AG09319 (cell line): ENCODE results near the gene EEF2.
"Not testable (repeated sequence)": the region's sequence is repeated elsewhere in the genome, so short reads cannot be mapped to it uniquely, and the experiment has no call there.

Experiments used
- DNase-seq: peaks from one replicate; pipeline ENCODE4 v3.0.0-alpha.2; 2010; ENCODE audit warnings: low read depth; ENCODE audit errors: extremely low read depth
- TF ChIP-seq, protein P1 (sequence below): IDR thresholded peaks from 2 replicates; pipeline ENCODE4 v1.5.1; 2011; ENCODE audit warnings: low read depth, mild to moderate bottlenecking, inconsistent platforms, low read length, moderate library complexity

Gene EEF2

DNA sequence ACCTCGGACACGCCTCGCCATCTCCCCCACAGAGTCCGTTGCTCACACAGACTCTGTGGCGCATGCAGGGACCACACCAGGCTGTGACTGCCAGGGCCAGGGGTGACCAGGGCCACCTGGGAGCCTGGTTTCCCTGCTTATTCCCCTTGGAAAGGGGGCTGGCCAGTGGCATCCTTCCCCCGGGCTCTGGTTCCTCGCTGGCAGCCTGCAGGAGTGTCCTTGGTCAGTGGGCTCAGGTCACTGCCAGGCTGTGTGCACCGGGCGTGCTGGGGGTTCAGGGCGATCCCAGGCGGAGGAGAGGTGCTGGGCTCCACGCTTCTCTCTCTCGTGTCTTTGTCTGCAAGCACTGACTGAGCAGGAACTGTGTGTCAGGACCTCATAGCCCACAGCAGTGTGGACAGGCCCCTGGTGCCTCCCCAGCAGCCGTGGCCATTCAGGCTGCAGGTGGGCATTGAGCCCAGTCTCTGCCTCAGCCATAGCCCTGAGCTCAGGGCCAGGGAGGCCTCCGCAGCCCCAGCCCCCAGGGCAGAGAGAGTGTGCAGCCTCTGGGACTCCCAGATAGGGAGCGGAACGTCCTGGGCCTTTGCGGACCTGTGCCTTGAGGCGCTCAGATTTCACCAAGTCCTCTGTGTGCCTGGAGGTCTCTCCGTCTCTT lies 28.8 kb upstream of the EEF2 start:
- TF ChIP-seq, protein P1, sequence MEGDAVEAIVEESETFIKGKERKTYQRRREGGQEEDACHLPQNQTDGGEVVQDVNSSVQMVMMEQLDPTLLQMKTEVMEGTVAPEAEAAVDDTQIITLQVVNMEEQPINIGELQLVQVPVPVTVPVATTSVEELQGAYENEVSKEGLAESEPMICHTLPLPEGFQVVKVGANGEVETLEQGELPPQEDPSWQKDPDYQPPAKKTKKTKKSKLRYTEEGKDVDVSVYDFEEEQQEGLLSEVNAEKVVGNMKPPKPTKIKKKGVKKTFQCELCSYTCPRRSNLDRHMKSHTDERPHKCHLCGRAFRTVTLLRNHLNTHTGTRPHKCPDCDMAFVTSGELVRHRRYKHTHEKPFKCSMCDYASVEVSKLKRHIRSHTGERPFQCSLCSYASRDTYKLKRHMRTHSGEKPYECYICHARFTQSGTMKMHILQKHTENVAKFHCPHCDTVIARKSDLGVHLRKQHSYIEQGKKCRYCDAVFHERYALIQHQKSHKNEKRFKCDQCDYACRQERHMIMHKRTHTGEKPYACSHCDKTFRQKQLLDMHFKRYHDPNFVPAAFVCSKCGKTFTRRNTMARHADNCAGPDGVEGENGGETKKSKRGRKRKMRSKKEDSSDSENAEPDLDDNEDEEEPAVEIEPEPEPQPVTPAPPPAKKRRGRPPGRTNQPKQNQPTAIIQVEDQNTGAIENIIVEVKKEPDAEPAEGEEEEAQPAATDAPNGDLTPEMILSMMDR, result no peak
- DNase-seq, result no peak

DNA sequence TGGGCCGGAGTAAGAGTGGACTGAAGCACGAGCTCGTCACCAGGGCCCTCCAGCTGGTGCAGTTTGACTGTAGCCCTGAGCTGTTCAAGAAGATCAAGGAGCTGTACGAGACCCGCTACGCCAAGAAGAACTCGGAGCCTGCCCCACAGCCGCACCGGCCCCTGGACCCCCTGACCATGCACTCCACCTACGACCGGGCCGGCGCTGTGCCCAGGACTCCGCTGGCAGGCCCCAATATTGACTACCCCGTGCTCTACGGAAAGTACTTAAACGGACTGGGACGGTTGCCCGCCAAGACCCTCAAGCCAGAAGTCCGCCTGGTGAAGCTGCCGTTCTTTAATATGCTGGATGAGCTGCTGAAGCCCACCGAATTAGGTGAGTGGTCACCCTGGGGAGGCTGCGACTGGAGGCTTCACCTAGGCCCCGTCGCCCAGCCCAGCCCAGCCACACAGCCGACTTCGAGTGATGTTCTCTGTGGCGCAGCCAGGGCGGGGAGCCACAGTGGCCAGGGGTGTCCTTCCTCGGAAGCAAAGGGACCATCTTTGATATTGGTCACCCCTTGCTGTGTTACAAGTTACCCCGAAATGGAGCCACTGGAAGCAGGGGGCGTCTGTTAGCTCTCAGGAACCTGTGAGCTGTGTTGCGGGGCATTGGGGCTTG lies 27.8 kb upstream of the EEF2 start:
- no peak for DNase-seq
- TF ChIP-seq, protein P1, result no peak

- no peak for DNase-seq
- TF ChIP-seq, protein P1, result no peak
These were observed 27.1 kb upstream of the EEF2 start for GRCh38 chr19:4012092-4012974.

GRCh38 chr19:4011430-4011829 lies 26.2 kb upstream of the EEF2 start:
- DNase-seq, result not testable (repeated sequence)

- TF ChIP-seq, protein P1, result no peak
- DNase-seq, result no peak
These were observed 25.5 kb upstream of the EEF2 start for GRCh38 chr19:4010808-4011110.

DNA sequence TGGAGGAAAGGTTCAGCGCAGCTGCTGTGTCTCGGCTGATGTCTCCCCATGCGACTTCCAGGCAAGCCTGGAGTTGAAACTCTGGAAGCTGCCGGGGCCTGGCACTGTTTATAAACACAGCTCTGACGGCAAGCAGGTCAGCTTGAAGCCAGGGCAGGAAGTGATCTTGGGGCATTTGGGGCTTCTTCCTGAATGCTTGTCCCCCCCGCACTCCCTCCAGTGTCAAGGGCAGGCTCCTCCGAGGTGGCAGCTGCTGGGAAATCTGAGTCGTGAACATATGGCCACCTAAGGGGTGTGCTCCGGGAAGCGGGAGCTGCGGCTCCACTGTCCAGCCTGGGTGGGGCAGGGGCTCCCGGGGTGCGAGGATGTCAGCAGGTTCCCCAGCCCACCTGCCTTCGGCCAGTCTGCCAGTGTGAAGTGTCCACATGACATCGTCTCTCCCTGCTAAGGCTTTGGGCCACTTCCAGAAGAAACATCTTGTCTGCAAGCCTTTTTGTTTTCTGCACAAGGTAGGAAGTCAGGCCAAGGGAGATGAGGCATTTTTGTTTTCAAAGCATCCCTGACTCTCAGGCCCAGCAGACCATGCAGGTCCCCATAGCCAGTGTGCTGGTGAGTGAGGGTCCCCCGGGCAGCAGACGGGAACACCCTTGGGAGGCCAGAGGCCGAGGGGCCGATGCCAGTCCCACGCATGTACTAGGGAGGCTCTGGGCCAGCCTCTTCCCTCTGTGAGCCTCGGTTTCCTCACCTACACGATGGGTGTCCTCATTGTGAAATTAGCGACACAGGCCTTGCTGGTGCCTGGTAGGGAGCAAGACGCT lies 24.9 kb upstream of the EEF2 start:
- TF ChIP-seq, protein P1, result no peak
- no peak for DNase-seq

- TF ChIP-seq, protein P1, result no peak
- no peak for DNase-seq
These were observed 22.7 kb upstream of the EEF2 start for GRCh38 chr19:4007836-4008539.
